Measurements from ENCODE around the gene FLNC.

Gene FLNC

GRCh38 chr7:128804484-128804883, 25.7 kb upstream of the FLNC start:
- peak; percentile 30 for DNase-seq (ENCODE audit: low spot score)

GRCh38 chr7:128805225-128805624, 25.0 kb upstream of the FLNC start:
- DNase-seq (ENCODE audit: low spot score), result no peak

- DNase-seq (ENCODE audit: low spot score), result no peak
These were observed 23.0 kb upstream of the FLNC start for GRCh38 chr7:128807191-128807590.

- DNase-seq (ENCODE audit: low spot score), result no peak
These were observed 20.8 kb upstream of the FLNC start for GRCh38 chr7:128809363-128809762.

- no peak for DNase-seq (ENCODE audit: low spot score)
These were observed 19.7 kb upstream of the FLNC start for GRCh38 chr7:128810473-128810872.

GRCh38 chr7:128810997-128811396, 19.2 kb upstream of the FLNC start:
- no peak for DNase-seq (ENCODE audit: low spot score)

- no peak for DNase-seq (ENCODE audit: low spot score)
These were observed 18.4 kb upstream of the FLNC start for GRCh38 chr7:128811631-128812430.

- peak; percentile 23 for DNase-seq (ENCODE audit: low spot score)
These were observed 17.6 kb upstream of the FLNC start for GRCh38 chr7:128812514-128813168.

GRCh38 chr7:128814499-128814898, 15.7 kb upstream of the FLNC start:
- DNase-seq (ENCODE audit: low spot score), result no peak

GRCh38 chr7:128815289-128815942, 14.8 kb upstream of the FLNC start:
- no peak for DNase-seq (ENCODE audit: low spot score)

GRCh38 chr7:128818694-128819093, 11.5 kb upstream of the FLNC start:
- DNase-seq (ENCODE audit: low spot score), result no peak

GRCh38 chr7:128821724-128822123, 8.5 kb upstream of the FLNC start:
- no peak for DNase-seq (ENCODE audit: low spot score)

- DNase-seq (ENCODE audit: low spot score), result no peak
These were observed 3.7 kb upstream of the FLNC start for GRCh38 chr7:128826512-128826911.

GRCh38 chr7:128826916-128827247, 3.3 kb upstream of the FLNC start:
- DNase-seq (ENCODE audit: low spot score), result no peak

- DNase-seq (ENCODE audit: low spot score), result no peak
These were observed 2.8 kb upstream of the FLNC start for GRCh38 chr7:128827248-128827958.

- DNase-seq (ENCODE audit: low spot score), result no peak
These were observed 2.1 kb upstream of the FLNC start for GRCh38 chr7:128827971-128828711.

GRCh38 chr7:128829391-128830166, 627 bp upstream of the FLNC start:
- DNase-seq (ENCODE audit: low spot score), result peak; percentile 43

- peak; percentile 76 for DNase-seq (ENCODE audit: low spot score)
These were observed 1.2 kb downstream of the FLNC start for GRCh38 chr7:128831178-128831993.

GRCh38 chr7:128831994-128832879, 2.0 kb downstream of the FLNC start:
- DNase-seq (ENCODE audit: low spot score), result peak; percentile 67
